GM19438 (cell line): Measurements from ENCODE around the gene TYW1.
"Not testable (repeated sequence)": the region's sequence is repeated elsewhere in the genome, so short reads cannot be mapped to it uniquely, and the experiment has no call there.

Experiments used
- ATAC-seq: cut with Tn5 transposase; IDR thresholded peaks from one replicate; pipeline ENCODE4 v1.9.1; 2021; ENCODE audit warnings: low read depth; ENCODE audit not compliant: unreplicated experiment

Gene TYW1, protein sequence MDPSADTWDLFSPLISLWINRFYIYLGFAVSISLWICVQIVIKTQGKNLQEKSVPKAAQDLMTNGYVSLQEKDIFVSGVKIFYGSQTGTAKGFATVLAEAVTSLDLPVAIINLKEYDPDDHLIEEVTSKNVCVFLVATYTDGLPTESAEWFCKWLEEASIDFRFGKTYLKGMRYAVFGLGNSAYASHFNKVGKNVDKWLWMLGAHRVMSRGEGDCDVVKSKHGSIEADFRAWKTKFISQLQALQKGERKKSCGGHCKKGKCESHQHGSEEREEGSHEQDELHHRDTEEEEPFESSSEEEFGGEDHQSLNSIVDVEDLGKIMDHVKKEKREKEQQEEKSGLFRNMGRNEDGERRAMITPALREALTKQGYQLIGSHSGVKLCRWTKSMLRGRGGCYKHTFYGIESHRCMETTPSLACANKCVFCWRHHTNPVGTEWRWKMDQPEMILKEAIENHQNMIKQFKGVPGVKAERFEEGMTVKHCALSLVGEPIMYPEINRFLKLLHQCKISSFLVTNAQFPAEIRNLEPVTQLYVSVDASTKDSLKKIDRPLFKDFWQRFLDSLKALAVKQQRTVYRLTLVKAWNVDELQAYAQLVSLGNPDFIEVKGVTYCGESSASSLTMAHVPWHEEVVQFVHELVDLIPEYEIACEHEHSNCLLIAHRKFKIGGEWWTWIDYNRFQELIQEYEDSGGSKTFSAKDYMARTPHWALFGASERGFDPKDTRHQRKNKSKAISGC

DNA sequence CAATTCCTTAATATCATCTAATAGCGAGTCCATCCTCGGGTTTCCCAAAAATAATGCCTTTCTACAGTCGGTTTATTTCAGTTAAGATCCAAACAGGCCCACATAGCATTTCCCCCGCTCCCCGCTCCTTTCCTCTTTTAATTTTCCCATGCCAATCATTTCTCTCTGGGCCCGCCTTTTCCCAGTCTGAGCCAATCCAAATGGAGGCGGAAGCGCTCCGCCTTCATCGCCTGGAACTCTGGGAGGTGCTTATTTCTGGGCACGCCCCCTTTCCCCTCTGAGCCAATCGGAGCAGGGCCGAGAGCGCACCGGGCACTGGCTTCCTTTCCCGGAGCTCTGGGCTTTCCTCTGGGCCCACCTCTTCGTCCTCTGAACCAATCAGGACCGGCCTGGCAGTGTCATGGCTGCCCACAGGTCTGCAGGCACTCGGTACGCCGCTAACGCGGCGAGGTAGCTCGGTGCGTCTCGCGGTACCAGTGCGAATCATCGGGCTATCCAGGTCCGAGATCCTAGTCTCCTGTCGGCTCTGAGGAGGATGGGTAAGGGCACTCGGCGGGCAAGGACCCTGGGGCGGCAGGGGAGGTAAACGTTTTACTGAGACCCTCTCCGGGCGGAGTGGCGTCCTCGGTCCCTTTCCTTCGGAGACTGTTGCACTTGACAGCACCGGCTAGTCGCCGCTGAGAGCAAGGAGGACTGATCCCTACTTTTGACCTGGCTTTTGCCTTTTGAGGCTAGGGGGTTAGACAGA is at the start of gene TYW1:
Gene TYW1 (plus strand): TSS at position 390 of the 748 bp plus-strand sequence. CDS start 146 bp downstream, at position 536.
- ATAC-seq, result peak; percentile 87

DNA sequence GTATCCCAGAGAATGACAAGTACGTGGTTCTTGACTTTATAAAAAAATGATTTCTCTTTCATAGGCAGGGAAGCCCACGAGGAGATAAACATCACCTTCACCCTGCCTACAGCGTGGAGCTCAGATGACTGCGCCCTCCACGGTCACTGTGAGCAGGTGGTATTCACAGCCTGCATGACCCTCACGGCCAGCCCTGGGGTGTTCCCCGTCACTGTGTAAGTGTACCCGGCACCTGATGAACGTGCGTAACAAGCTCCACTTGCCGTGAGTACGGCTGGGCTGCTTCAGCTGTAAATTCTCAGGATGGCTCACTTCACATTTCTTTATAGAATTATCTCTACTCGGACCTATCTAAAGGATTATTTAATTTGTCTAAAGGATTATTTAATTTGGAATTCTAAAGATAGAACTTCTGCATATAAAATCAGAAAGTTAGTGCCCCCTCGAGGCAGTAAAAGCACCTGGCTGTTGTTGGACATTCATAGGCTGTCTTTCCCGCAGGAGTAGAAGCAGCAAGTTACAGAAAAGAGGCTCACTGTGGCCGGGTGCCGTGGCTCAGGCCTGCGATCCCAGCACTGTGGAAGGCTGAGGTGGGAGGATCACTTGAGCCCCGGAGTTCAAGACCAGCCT is 48.0 kb upstream of the TYW1 start:
- no peak for ATAC-seq

DNA sequence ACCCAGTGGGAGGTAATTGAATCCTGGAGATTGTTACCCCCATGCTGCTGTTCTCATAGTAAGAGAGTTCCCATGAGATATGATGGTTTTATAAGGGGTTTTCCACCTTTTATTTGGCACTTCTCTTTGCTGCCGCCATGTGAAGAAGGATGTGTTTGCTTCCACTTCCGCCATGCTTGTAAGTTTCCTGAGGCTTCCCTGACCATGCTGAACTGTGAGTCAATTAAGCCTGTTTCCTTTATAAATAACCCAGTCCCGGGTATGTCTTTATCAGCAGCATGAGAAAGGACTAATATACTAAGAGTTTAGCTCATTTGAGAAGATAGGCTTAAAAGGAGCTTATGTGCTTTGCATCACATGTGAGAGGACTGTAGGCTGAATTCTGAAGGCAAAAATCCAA is 46.3 kb upstream of the TYW1 start:
- no peak for ATAC-seq

DNA sequence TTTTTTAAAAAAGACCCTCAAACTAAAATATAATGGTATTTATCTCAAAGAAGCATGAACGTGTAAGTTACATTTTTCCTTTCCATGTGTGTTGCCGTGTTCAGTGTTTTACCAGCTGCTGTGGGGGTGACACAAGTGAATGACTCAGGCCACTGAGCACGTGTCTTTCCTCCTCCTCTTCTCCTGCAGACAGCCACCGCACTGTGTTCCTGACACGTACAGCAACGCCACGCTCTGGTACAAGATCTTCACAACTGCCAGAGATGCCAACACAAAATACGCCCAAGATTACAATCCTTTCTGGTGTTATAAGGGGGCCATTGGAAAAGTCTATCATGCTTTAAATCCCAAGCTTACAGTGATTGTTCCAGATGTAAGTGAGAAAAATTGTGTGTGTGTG is 45.9 kb upstream of the TYW1 start:
- ATAC-seq, result no peak

DNA sequence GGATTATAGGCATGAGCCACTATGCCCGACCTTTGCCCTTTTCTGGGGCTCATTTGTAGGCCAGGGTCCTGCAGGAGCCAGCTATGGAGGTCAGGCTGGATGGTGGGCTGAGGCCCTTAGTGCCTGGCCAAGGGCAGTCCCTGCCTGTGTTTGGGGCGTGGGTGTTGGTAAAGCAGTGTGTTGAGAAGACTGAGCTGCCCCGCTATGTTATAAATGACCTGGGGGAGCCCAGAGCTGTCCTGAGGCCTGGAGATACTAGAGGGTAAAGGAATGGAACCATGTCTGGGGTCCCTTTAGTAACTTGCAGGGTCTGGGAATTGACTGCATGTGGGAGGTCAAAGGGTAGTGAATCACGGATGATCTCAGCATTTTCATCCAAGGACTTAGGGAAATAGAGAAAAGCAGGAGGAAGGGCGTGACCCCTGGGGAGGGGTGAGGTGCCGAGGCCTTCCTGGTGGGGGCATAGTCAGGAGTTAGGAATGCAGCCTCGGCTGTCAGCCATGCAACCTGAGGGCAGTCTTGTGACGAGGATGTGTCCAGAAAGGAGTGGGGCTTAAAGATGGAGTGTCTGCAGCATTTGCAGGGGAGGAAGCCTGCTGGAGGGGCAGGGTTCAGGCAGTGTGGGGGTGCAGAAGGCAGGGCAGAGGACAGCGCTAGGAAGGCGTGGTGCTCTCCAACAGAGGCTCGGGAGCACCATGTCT is 44.1 kb upstream of the TYW1 start:
- no peak for ATAC-seq

DNA sequence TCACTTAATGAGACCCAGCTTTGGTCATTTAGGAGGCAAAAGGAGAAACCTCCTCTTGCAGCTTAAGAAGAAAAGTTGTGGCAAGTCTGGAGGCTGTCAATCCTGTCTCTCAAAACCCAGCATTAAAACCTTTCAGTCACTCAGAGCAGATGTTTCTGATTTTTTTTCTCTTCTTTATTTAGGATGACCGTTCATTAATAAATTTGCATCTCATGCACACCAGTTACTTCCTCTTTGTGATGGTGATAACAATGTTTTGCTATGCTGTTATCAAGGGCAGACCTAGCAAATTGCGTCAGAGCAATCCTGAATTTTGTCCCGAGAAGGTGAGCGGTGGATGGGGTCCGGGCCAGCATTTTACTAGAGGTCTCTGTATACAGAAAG is 43.6 kb upstream of the TYW1 start:
- no peak for ATAC-seq

DNA sequence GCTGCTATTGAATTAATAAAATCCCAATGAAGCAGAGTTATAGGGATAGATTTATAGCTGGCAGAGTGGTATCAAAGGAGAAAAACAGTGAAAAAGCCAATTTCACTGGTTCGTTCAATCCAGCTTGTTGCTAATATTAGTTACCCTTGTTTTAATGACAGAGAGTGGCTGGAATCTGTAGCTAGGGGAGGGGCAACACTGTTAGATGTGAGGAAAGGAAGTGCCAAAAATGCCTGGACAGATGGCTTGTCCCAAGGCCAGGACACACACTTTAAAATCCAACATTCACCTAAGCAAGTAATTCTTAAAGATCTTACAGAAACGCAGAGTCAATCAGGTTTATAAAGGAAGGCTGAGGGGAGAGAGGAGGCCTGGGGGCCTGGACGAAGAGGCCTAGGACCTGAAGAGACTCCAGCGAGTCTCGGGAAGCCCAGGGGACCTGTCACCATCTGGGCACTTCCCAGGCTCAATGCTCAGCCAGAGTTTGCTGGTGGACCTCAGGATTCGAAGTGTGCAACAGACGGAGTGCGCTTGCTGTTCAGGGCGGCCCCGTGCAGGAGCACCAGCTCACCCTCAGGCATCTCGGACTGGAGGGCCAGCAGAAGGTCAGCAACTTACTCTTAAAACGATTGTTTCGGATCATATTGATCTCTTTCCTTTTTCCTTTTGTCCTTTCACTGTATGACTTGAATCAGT is 38.9 kb upstream of the TYW1 start:
- no peak for ATAC-seq

DNA sequence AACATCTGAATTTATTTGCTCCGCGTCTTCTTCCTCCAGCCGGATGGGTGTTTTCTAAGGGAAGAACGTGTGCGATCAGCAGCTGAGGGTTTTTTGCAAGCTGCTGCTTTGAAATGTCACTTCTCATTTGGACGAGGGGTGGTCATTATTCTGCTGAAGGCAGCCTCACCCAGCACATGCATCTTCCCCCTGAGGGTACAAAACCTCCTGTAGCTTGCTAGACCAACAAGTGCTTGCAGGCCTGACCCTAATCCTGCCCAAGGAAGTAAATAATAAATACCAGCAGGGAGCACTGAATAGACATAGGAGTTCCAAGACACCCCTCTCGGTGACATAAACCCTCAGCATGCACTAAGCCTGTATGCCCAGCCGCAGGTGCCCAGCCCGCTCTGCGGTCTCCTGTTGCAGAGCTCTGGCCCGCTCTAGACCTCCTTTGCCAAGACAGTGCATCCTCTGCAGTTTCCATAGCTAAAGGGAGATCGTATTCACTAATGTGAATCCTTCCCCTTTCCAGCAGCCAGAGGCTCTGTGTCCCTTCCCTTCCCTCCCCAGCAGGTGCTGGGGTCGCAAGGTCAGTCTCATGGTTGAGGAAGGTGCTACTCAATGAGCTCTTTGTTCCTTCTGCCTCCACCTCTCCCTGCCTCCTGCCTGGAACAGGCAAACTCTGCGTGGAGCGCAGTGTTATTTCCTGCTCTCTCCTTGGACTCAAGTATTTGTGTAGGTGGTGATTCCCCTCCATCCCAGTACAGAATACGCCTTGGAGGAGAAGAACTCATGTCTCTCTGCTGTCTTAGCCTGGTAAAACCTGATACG is 37.9 kb upstream of the TYW1 start:
- no peak for ATAC-seq

DNA sequence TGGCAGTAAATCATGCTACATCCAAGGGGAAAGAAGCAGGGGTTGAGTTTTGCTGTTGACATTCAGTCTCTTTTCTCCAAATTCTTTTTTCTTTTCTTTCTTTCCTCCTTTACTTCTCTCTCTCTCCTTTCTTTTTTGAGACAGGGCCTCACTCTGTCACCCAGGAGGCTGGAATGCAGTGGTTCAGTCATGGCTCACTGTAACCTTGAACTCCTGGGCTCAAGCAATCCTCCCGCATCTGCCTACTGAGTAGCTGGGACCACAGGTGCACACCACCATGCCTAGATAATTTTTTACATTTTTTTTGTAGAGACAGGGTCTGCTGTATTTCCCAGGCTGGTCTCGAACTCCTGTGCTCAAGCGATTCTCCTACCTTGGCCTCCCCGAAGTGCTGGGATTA is 36.4 kb upstream of the TYW1 start:
- no peak for ATAC-seq

DNA sequence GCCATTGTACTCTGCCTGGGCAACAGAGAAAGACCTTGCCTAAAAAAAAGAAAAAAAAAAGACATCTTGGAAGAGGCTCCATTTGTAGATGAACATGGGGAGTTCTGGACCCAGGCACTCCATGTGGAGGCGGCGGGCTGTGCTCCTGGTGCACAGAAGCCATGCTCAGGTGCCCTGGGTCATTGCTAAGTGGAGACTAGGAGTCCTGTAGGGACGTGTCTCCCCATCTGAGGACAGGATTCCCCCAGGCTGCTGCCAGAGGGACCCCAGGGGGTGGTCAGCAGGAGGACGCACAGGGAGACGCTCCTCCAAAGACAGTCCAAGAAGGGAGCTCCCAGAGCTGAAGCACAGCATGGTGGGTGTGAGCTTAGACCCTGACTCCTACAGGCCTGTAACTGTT is 35.5 kb upstream of the TYW1 start:
- ATAC-seq, result no peak

DNA sequence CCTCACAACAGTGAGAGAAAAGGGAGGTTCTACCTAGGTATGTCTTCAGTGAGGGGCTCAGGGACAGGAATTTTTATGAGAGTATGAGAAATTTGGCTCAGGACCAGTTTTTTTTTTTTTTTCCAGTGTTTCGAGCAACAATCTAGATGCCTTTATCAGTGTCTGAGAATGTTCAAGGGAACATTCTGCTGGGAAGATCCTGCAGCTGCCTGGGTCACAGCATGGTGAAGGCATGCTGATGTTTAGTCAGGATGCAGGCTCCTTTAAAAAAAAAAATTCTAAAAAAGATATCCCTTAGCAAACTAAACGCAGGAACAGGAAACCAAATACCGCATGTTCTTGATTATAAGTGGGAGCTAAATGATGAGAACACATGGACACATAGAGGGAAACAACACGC is 32.2 kb upstream of the TYW1 start:
- ATAC-seq, result no peak

DNA sequence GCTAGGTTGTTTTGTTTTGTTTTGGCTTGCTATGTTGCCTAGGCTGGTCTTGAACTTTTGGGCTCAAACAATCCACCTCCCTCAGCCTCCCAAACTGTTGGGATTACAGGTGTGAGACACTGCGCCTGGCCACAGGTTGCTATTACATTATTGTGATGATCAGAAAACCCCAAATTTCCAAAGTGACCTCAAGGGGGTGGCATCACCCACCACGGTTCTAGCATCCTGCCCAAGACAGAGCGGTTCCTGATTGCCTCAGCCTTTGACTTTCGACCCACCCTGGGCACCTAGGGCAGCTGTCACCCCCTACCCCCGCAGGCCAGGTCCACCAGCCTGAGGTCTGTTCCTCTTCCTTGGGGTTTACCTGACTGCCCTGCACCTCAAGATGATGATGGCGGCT is 29.6 kb upstream of the TYW1 start:
- ATAC-seq, result no peak

DNA sequence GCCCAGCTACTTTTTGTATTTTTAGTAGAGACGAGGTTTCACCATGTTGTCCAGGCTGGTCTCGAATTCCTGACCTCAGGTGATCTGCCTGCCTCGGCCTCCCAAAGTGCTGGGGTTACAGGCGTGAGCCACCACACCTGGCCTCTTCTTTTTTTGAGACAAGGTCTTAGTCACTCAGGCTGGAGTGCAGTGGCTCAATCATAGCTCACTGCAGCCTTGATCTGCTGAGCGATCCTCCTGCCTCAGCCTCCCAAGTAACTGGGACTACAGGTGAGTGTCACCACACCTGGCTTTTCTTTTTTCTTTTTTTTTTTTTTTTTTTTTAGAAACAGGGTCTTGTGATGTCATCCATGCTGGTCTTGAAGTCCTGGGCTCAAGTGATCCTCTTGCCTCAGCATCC is 27.6 kb upstream of the TYW1 start:
- ATAC-seq, result not testable (repeated sequence)

DNA sequence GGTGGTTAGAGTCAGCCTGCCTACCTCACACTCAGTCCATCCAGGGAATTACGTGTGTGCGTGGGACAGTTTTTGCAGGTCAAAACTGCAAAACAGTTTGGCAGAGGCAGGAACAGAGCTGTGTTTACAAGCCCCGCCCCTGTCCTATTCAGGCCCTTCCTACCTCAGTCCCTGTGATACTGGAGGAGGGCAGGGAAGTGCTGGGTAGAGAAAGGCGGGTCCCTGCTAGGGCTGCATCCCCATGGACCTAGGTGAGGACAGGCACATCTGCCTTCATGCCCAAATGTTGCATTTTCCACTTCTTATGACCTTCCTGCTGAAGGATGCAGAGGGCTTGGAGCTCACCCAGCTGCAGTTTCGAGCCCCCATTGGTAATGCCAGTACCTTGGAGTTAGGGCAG is 26.3 kb upstream of the TYW1 start:
- no peak for ATAC-seq

DNA sequence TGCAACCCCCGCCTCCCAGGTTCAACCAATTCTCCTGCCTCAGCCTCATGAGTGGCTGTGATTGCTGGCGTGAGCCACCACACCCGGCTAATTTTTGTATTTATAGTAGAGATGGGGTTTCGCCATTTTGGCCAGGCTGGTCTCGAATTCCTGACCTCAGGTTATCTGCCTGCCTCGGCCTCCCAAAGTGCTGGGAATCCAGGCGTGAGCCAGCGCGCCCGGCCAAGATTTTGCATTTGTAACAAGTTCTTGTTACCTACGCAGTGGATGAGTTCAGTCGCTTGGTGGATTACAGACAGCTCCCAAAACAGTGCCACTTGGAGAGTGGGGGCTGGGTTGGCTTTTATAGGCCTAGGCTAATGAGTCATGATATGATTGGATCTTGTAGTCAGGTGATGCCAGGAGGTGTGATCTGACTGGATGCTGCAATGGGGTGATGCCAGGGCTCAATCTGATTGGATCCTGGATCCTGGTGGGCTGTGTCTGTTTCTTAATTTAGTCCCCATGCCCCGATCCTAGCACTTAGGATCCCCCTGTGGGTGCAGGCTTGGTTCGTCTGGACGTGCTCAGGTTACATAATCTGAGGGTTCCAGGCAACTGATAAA is 21.5 kb upstream of the TYW1 start:
- ATAC-seq, result no peak

DNA sequence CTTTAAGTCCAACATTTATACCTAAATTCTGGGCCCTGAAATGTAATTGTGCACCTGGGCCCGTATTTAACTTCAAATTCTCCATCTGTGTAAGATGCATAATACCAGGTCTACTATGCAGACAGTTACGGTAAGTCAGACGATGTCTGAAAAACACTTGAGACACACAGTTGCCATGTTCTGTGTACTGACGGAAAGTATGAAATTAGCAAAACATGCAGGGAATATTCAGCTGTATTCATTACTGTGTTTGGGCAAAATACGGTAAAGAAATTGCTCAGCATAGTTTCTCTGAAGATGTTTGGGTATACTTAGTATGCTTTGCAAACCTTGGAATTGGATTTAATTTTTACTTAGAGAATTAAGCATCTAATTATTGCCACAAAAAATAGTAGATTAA is 18.3 kb upstream of the TYW1 start:
- ATAC-seq, result not testable (repeated sequence)

DNA sequence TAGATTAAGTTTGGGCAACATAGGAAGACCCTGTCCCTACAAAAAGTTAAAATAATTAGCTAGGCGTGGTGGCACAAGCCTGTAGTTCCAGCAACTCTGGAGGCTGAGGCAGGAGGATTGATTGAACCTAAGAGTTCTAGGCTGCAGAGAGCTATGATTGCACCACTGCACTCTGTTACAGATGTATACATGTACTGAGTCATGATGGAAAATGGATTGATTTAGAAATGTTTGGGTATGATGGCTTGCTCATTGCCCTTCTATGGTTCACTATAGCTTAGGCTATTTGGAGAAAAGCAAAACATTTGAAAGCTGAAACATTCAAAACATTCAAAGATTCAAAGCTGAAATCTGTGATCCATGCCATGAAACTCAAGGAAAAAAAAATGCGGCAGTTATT is 17.6 kb upstream of the TYW1 start:
- not testable (repeated sequence) for ATAC-seq

DNA sequence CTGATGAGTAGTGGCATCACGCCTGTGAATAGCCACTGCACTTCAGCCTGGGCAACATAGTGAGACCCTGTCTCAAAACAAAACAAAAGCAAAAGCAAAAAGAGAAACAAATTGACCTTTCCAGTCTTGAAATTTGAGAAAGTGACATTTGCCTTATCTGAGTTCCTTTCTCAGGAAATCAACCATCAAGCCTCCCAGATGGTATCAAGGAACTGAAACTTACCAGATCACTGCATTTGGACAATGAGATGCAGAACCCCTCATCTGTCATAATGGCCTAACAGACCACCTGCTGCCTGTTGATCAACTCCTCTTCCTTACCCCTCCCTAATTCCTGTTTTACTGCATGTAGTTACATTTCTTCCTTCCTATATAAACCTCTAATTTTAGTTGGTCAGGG is 16.3 kb upstream of the TYW1 start:
- not testable (repeated sequence) for ATAC-seq
